Measurements from ENCODE around the gene SERPINF2.

The SERPINF2 gene

GRCh38 chr17:1742371-1743087 lies at the start of gene SERPINF2:
Gene SERPINF2 (plus strand): TSS chr17:1742871. CDS start chr17:1744996, 2,125 bp downstream.
- no peak for TF ChIP-seq CTCF (IDR thresholded peaks at IDR 0.05)

- no peak for TF ChIP-seq CTCF (IDR thresholded peaks at IDR 0.05)
Observed at GRCh38 chr17:1693339-1693738, 49.3 kb upstream of the SERPINF2 start.

- no peak for TF ChIP-seq CTCF (IDR thresholded peaks at IDR 0.05)
Observed at GRCh38 chr17:1695365-1695764, 47.3 kb upstream of the SERPINF2 start.

GRCh38 chr17:1697681-1698080 lies 45.0 kb upstream of the SERPINF2 start:
- TF ChIP-seq CTCF (IDR thresholded peaks at IDR 0.05) = no peak

- no peak for TF ChIP-seq CTCF (IDR thresholded peaks at IDR 0.05)
Observed at GRCh38 chr17:1703063-1703462, 39.6 kb upstream of the SERPINF2 start.

GRCh38 chr17:1705004-1705403 lies 37.7 kb upstream of the SERPINF2 start:
- no peak for TF ChIP-seq CTCF (IDR thresholded peaks at IDR 0.05)

GRCh38 chr17:1707107-1707506 lies 35.6 kb upstream of the SERPINF2 start:
- no peak for TF ChIP-seq CTCF (IDR thresholded peaks at IDR 0.05)
